ENCODE measurements around the gene HIGD2A.
"Not testable (repeated sequence)": the region's sequence is repeated elsewhere in the genome, so short reads cannot be mapped to it uniquely, and the experiment has no call there.

Gene HIGD2A

GRCh38 chr5:176394881-176395675 lies 6.5 kb downstream of the HIGD2A start:
- no peak for DNase-seq (ENCODE audit: low read depth in 2 of 2)

GRCh38 chr5:176396330-176396729 lies 7.8 kb downstream of the HIGD2A start:
- no peak for DNase-seq (ENCODE audit: low read depth in 2 of 2)

DNA sequence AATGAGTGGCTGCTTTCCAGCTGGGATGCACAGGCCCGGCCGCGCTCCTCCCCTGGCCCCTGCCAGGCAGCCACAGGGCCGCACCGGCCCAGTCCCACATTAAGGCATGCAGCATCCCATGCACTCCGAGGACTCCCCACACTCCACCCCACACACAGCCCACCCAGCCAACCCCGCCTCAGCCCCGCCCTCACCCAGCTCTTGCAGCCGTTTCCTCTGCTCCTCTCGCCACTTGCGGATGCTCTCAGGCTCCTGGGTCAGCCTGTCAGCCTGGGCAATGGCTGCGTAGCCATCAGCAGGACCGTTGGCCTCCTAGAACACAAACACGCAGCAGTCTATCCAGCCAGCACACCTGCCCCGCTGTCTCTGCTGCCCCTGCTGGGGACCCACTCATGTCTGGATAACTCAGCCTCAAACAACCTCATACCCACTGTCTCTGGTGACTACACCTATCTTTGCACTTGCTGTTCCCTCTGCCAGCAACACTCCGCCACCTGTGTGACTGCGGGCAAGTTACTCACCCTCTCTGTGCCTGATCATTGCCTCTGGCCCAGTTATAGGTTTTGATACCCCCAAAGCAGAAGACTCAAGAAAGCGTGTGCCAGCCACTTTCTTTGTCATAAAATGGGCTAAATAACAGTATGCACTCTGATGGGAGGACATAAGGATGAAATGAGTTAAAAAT lies 9.3 kb downstream of the HIGD2A start:
- no peak for DNase-seq (ENCODE audit: low read depth in 2 of 2)

DNA sequence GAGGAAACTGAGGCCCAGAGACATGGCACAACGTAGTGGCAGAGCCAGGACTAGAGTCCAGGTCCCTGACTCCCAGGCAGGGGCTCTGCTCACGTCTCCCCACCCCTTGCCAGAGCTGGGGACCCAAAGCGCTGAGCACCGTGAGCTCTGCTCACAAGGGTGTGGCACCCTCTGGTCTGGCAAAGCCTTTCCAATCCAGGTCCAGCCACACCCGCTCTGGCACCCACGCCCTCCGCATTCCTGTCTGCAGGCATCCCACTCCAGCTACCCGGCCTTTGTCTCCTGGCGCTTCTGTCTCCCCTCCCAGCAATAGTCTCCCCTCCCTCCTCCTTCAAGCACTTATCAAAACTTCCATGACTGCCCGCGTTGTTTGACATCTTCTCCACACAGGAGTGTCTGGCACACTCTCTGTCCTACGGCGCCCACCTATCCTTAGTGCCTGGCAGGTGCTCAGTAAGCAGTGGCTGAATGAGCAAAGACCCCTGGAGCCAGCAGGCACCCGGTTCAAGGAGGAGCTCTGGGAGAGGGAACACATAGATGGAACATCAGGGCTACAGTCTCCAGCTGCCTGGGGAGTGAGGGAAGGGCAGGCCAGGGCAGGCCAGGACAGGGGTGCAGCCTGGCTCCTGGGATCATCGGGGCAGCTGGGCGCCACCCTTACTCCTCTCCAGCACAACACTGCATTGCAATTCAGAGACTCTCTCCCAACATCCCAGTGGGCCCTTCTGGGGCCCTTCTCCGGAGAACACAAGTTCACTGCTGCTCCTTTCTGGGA lies 12.0 kb downstream of the HIGD2A start:
- DNase-seq (ENCODE audit: low read depth in 2 of 2), result no peak

DNA sequence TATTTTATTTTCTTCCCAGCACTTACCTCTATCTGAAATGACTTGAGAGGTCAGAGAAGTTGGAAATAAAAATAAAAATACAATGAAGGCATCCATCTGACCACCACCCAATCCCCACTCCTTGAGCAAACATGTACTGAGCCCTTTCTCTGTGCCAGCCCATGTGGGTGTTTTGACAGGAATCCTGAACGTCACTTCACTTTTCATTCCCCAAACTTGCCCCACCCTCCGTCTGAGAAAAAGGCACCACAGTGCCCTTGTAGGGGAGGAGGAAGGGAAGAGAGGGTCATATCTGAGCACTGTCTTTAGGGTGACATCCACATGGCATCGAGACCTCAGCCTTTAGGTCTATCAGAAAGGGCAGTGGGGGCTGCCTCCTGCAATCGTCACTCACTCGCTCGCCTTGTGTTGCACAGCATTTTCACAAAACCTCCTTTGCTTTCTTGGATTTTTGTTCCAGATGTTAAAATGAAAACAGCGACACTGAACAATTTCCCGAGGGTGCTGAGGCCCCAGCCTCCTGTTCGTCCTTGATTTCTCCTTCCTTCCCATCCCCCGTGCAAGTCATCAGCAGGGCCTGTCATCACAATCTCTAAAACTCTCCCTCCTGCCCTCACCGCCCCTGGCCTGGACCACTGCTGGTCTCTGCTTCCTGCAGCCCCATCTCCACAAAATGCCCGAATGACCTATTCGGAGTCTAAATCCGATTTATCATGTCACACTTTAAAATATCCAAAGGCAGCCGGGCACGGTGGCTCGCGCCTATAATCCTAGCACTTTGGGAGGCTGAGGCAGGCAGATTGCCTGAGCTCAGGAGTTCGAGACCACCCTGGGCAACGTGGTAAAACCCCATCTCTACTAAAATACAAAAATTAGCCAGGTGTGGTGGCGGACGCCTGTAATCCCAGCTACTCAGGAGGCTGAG lies 13.0 kb downstream of the HIGD2A start:
- no peak for DNase-seq (ENCODE audit: low read depth in 2 of 2)

GRCh38 chr5:176405656-176406435 lies 17.3 kb downstream of the HIGD2A start:
- no peak for DNase-seq (ENCODE audit: low read depth in 2 of 2)

DNA sequence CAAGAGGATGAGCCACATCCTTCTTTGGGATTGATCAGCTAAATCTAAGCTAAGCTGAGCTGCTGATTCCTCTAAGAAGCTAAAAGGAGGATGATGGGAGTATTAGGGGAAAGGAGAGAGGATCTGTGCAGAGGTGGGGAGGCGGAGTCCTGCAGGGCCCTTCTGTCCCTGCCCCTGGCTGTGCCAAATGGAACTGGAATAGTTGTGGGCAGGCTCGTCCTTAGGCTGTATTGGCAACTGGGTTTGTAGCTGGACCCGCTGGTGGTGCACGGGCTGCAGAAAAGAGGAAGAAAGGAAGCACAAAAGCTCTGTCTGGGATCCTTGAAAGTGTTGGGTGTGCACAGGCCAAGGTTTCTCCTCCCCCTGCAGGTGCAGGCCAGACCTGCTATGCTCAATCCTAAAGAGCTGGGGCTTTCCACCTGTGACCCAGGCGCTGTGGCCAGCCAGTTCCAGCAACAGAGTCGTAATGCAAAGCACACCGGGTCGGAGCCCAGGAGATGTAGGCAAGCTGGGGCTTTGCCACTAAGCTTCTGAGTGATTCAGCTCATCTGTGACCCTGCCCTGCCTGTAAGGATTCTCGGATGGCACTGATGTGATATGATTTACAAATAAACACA lies 18.0 kb downstream of the HIGD2A start:
- DNase-seq (ENCODE audit: low read depth in 2 of 2), result no peak

- DNase-seq (ENCODE audit: low read depth in 2 of 2), result no peak
Observed at GRCh38 chr5:176407456-176408251, 19.1 kb downstream of the HIGD2A start.

DNA sequence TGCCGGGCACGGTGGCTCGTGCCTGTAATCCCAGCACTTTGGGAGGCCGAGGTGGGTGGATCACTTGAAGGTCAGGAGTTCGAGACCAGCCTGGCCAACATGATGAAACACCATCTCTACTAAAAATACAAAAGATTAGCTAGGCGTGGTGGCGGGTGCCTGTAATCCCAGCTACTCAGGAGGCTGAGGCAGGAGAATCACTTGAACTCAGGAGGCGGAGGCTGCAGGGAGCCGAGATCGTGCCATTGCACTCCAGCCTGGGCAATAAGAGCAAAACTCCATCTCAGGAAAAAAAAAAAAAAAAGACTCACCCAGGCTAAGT lies 19.7 kb downstream of the HIGD2A start:
- not testable (repeated sequence) for DNase-seq (ENCODE audit: low read depth in 2 of 2)

GRCh38 chr5:176408590-176408989 lies 20.0 kb downstream of the HIGD2A start:
- DNase-seq (ENCODE audit: low read depth in 2 of 2), result no peak

GRCh38 chr5:176409765-176410164 lies 21.2 kb downstream of the HIGD2A start:
- DNase-seq (ENCODE audit: low read depth in 2 of 2), result no peak

DNA sequence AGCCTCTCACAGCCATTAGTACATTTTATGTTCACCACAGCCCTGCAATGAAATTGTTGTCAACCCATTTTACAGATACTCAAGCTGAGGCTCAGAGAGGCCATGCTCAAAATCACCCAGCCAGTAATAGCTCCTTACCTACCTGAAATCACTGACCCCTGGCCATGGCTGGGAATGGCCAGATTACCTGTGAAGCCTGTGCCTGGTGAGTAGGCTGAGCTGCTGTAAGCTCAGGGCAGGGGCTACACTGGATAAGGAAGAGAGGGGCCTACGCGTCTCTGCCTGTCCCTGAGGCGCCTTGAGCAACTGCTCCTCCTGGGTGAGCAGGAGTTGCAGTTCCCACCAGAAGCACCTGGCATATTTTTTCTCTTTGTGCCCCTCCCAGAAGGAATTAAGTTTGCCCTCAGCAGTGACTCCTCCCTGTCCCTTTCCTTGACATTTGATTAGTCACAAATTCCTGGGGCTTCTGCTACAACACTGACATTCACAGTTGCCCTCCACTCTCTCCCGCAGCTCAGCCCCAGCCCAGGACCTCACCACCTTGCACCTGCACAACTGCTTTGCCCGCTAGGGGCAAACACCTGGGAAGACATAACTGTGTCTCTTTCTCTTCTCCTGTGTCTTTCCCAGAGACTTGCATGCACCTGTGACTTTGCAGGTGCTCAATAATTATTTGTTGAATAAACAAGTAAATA lies 22.1 kb downstream of the HIGD2A start:
- no peak for DNase-seq (ENCODE audit: low read depth in 2 of 2)

DNA sequence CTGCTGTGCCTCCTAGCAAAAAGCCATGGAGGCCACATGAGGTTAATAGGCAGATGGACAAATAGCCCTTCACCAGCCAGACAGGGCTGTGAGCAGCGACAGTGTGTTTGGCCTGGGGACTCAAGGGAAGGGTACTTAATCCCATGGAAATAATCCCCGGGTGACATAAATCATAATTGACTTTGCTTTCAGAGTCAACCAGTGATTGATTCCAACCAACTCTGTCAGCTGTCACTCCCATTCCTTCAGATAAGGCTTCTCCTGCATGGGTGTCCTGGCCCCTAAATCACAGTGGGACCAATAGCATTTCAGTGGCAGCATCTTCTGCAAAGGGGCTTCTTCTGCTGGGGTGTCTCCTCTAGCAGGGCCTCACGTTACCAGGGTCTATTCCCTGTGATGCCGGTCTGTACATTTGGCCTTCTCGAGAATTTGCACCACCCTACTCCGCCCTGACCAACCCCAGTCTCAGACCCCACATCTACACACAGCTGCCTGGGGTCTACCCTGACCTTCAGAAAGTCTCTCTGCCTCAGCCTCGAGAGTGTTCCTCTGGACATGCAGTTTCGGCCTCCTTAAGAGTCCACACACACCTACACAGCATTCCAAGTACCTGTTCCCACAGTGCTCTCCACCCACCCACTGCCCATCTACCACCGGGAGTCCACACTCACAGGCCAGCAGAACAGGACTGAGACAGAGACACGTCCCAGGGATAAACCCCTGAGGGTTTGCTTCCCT lies 24.1 kb downstream of the HIGD2A start:
- no peak for DNase-seq (ENCODE audit: low read depth in 2 of 2)

- DNase-seq (ENCODE audit: low read depth in 2 of 2), result no peak
Observed at GRCh38 chr5:176413255-176413565, 24.7 kb downstream of the HIGD2A start.

GRCh38 chr5:176413709-176414191 lies 25.2 kb downstream of the HIGD2A start:
- no peak for DNase-seq (ENCODE audit: low read depth in 2 of 2)

- no peak for DNase-seq (ENCODE audit: low read depth in 2 of 2)
Observed at GRCh38 chr5:176414704-176415103, 26.2 kb downstream of the HIGD2A start.

DNA sequence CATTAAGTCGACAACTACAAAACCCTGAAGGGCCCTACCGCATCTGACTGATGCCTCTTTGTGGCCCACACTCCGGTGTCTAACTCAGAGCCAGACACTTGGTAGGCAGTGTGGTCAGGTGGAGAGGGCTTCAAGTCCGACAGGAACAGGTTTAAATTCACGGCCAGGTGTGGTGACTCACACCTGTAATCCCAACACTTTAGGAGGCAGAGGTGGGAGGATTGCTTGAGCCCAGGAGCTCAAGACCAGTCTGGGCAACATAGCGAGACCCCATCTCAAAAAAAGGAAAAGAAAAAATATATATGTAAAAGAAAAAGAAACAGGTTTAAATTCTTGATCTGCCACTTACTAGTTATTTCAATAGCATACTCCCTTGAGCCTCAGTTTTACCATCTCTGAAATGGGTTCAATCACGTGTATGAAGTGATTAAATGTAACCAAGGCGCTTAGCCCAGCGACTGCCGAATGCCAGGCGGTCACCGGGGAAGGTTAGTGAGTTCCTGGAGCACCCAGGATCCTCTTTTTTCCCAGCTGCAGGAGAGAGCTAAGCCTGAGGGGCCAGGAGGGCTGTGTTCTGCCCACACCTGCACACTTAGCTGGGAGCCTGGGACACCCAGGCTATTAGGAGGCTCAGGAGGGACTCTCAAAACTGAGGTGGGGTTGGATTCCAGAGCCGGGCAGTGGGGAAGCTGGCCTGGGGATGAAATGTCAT lies 26.8 kb downstream of the HIGD2A start:
- no peak for DNase-seq (ENCODE audit: low read depth in 2 of 2)
